K562 (cell line): ENCODE measurements around the gene PRDM11. TPM values are rescaled to one million over a fixed set of nuclear protein-coding genes. Genes with fewer than 3 reads are reported as not detected.

Source experiments
- ATAC-seq: fragments of 200-7000 bp; cut with Tn5 transposase; 3 replicates; pipeline ENCODE4 v1.9.1; 2020; ENCODE audit warnings: moderate library complexity
- BruUV-seq: library from RNA; stranded (reverse); fragments of 400-500 nt; replicated peaks from 2 replicates; lab custom pipeline; 2021; lab: Mats Ljungman, UMichigan
- CTCF ChIA-PET: fragments of 300-600 bp; formaldehyde crosslinking; extraction: SDS; loops from one replicate; lab custom pipeline; 2021; ENCODE audit warnings: low intra/inter-chr PET ratio; lab: Yijun Ruan, JAX
- POLR2A ChIA-PET: fragments of 300-600, 350-650 bp; sonication (Branson Sonifier 250); formaldehyde crosslinking; extraction: SDS; loops from one replicate; lab custom pipeline; 2021; ENCODE audit warnings: antibody characterized with exemption, inconsistent platforms; lab: Yijun Ruan, JAX
- DNase-seq, 4 experiments: peaks; one replicate each; pipeline versions ENCODE4 v3.0.0 to v3.0.0-alpha.2; 2011 to 2018; ENCODE audit warnings: low spot score in 3 of 4, mixed read lengths in 3 of 4; ENCODE audit errors: extremely low read depth in 1 of 4
- FAIRE-seq: peaks from 2 replicates; lab custom pipeline; 2011; peaks lifted over from hg19 to GRCh38; lab: Jason Lieb, UNC
- H2AFZ ChIP-seq: 2 replicates; pipeline ENCODE4 v1.6.0; 2011; ENCODE audit warnings: low read depth, low read length, control low read depth, inconsistent platforms
- H3K27ac ChIP-seq: fragments of 200-600 bp; 3 replicates; pipeline ENCODE4 v1.8.0; 2011; ENCODE audit warnings: low read depth, mild to moderate bottlenecking, control low read depth, inconsistent platforms, low read length, moderate library complexity, mixed read lengths; ENCODE audit errors: extremely low read depth
- H3K27me3 ChIP-seq, 2 experiments: fragments of 300-600 bp in 1 of 2; 2 replicates in 1 of 2; 3 replicates in 1 of 2; pipeline versions ENCODE4 v1.6.0 to v1.8.0; 2011; ENCODE audit warnings: inconsistent platforms in 2 of 2, low read length in 2 of 2, mild to moderate bottlenecking in 1 of 2, mixed read lengths in 1 of 2, moderate library complexity in 1 of 2; ENCODE audit not compliant: control insufficient read depth in 2 of 2, insufficient read depth in 2 of 2
- H3K36me3 ChIP-seq: fragments of 300-600 bp; 3 replicates; pipeline ENCODE4 v1.8.0; 2011; ENCODE audit warnings: mild to moderate bottlenecking, low read length, inconsistent platforms; ENCODE audit not compliant: control insufficient read depth, insufficient read depth
- H3K4me1 ChIP-seq, 2 experiments: fragments of 200-600 bp in 1 of 2; replicated peaks in 1 of 2; 2 replicates in 1 of 2; 3 replicates in 1 of 2; pipeline versions ENCODE4 v1.5.1 to v1.8.0; 2011; ENCODE audit warnings: inconsistent platforms in 2 of 2, low read length in 2 of 2, mild to moderate bottlenecking in 1 of 2, mixed read lengths in 1 of 2, moderate library complexity in 1 of 2; ENCODE audit not compliant: control insufficient read depth in 2 of 2, insufficient read depth in 2 of 2
- H3K4me2 ChIP-seq: 2 replicates; pipeline ENCODE4 v1.6.1; 2011; ENCODE audit warnings: low read length, control low read depth, inconsistent platforms, mixed read lengths; ENCODE audit not compliant: insufficient read depth
- H3K4me3 ChIP-seq: fragments of 200-600 bp; sonication (generic), shearing (Covaris generic); 2 replicates; pipeline ENCODE4 v1.5.1; 2016; ENCODE audit warnings: control low read depth, inconsistent platforms
- H3K79me2 ChIP-seq: fragments of 200-600 bp; 3 replicates; pipeline ENCODE4 v1.8.0; 2011; ENCODE audit warnings: low read length, inconsistent platforms; ENCODE audit not compliant: control insufficient read depth, insufficient read depth
- H3K9ac ChIP-seq, 2 experiments: 2 replicates each; pipeline versions ENCODE4 v1.6.0 to v1.6.1; 2011; ENCODE audit warnings: low read depth in 2 of 2, low read length in 2 of 2, control low read depth in 1 of 2, inconsistent platforms in 1 of 2, mild to moderate bottlenecking in 1 of 2, mixed read lengths in 1 of 2; ENCODE audit not compliant: insufficient read depth in 1 of 2
- H3K9me1 ChIP-seq: one replicate; pipeline ENCODE4 v1.6.0; 2011; ENCODE audit warnings: inconsistent platforms, mild to moderate bottlenecking, low read length, moderate library complexity; ENCODE audit not compliant: control insufficient read depth, insufficient read depth
- H3K9me3 ChIP-seq: replicated peaks from 2 replicates; pipeline ENCODE4 v1.5.1; 2011; ENCODE audit warnings: low read depth, low read length, inconsistent platforms; ENCODE audit not compliant: control insufficient read depth, insufficient read depth
- H4K20me1 ChIP-seq: replicated peaks from 2 replicates; pipeline ENCODE4 v1.6.1; 2011; ENCODE audit warnings: low read length, inconsistent platforms, mixed read lengths; ENCODE audit not compliant: control insufficient read depth, insufficient read depth
- EP300 ChIP-seq: IDR thresholded peaks from 2 replicates; pipeline ENCODE4 v1.6.1; 2012; ENCODE audit warnings: low read length, improper control_type of control experiment
- KAT7 ChIP-seq: sonication (generic); formaldehyde crosslinking; IDR thresholded peaks from 2 replicates; pipeline ENCODE4 v1.8.0; 2022; ENCODE audit warnings: missing genetic modification reagents, mild to moderate bottlenecking, borderline replicate concordance
- PHF8 ChIP-seq: fragments of 200-600 bp; sonication (generic); IDR thresholded peaks from 2 replicates; pipeline ENCODE4 v1.6.1; 2012; ENCODE audit warnings: mixed run types, mild to moderate bottlenecking, inconsistent platforms, low read length, moderate library complexity, borderline replicate concordance
- ZNF24 ChIP-seq: fragments of 450-650 bp; IDR thresholded peaks from 2 replicates; pipeline ENCODE4 v1.6.1; 2016
- WGBS: fragments of 100-300 bp; shearing (Covaris generic); methylation state at CpG from one replicate; pipeline ENCODE4 v1.1.6; 2016; ENCODE audit warnings: low coverage, mixed read lengths; ENCODE audit not compliant: insufficient coverage; ENCODE audit errors: missing lambda C conversion rate; 5-methylcytosine and 5-hydroxymethylcytosine counted together
- in situ Hi-C: fragments of 300-500 bp; cut with MboI; formaldehyde crosslinking; loops from 4 replicates; pipeline ENCODE4 v1.15.0; 2018; ENCODE audit warnings: inconsistent platforms, mixed read lengths
- intact Hi-C: fragments of 100-400 bp; cut with micrococcal nuclease; formaldehyde crosslinking; loops from 2 replicates; pipeline ENCODE4 v1.14.2; 2022
- polyA plus RNA-seq, 8 experiments: library from polyadenylated mRNA; depleted of rRNA in 4 of 8; stranded (reverse) in 5 of 8; unstranded in 3 of 8; fragments of >200 nt; fragmentation: Nextera tagmentation in 2 of 8; fragmentation: Illumina TruSeq in 1 of 8; extraction: Ambion mirVana in 2 of 8; extraction: Trizol in 1 of 8; gene quantifications; 2 replicates each; pipeline versions ENCODE4 v1.2.1 to v1.2.3, GENCODE V29; 2011 to 2014; ENCODE audit warnings: inconsistent platforms in 1 of 8, missing spikeins in 1 of 8
- total RNA-seq, 7 experiments: library from RNA; depleted of rRNA in 6 of 7; stranded (reverse); fragments of >200 nt in 6 of 7; fragmentation: Illumina TruSeq in 2 of 7; extraction: Trizol in 2 of 7; gene quantifications; 2 replicates each; pipeline versions ENCODE4 v1.2.1 to v1.2.3, GENCODE V29; 2011 to 2021; ENCODE audit warnings: low replicate concordance in 1 of 7
- TF ChIP-seq, protein P1 (sequence below): sonication (generic); formaldehyde crosslinking; IDR thresholded peaks from 2 replicates; pipeline ENCODE4 v1.8.1; 2023; ENCODE audit warnings: mild to moderate bottlenecking, missing genetic modification reagents

PRDM11 gene
- total and polyA plus RNA-seq, 9 of the 15 experiments (the other 6 are each of a cell fraction or from before 2014, with no cell fraction given): 0.01 to 1.1 (median 0.29) TPM

DNA sequence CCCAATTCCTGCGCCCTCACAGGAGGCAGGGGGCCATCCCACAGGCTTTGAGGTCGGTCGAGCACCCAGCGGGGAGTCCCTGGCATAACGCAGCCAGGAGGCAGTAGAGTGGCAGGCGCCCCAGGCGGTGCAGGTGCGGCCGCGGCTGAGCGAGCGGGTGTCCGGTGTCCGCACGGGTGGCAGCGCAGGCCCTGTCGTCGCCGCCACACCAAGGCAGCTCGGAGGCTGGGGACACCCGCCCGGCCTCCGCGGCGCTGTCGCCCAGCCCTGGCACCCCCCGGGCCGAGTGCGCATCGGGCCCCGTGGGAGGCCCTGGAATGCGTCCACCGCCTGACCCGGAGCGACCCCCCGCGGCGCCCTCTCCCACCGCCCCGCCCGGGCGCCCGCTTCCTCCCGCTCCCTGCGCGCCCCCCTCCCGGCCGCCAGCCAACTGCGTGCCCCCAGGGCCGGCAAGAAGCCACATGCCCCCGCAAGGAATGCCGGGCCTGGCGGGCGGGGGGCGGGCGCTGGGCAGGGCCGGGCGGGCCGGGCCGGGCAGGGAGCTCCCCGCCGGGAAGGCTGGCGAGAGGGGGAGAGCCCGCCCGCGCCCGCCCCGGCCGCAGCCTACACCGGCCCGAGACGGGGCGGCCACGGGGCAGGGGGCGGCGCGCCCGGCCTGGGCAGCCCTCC lies 33.9 kb downstream of the PRDM11 start:
- Histone ChIP-seq H2AFZ (no peak overlapping the region; the same call in 1 of the 2 replicates), H3K9ac (no peak overlapping the region), H4K20me1 (peaks cover 6% of the 10 kb centered on the region), H3K4me2 (peak overlapping the region; percentile 35; the same call in 1 of the 2 replicates), H3K4me1 (peaks cover 18 to 27% of the 10 kb centered on the region in 2 experiments), H3K27me3 (peaks cover 3 to 24% of the 10 kb centered on the region in 2 experiments; a peak in 3 of 5 replicates), H3K9me1 (peaks cover 4% of the 10 kb centered on the region), H3K4me3 (peak overlapping the region; percentile 25; the same call in 1 of the 2 replicates), H3K27ac (no peak overlapping the region), H3K36me3 (no peaks in the 10 kb centered on the region), H3K9me3 (no peaks in the 10 kb centered on the region), H3K79me2 (no peaks in the 10 kb centered on the region)
- CTCF ChIA-PET: interaction anchor here (0.6 kb wide), 1 partner anchor 77 kb away, joined by 3 read pairs; no protein-coding TSS in a partner anchor
- in situ Hi-C loops (no loop called here), intact Hi-C loops (no loop called here)
- ATAC-seq (peak; percentile 21; the same call in 2 of the 3 replicates), FAIRE-seq (no peak), DNase-seq (peak in 2 of 4 experiments; percentile 73 to 75)
- TF ChIP-seq PHF8: peak; percentile 7; the same call in 1 of the 2 replicates
- no peak for TF ChIP-seq EP300
- no peak for TF ChIP-seq KAT7
- no peak for TF ChIP-seq ZNF24
- TF ChIP-seq, protein P1, sequence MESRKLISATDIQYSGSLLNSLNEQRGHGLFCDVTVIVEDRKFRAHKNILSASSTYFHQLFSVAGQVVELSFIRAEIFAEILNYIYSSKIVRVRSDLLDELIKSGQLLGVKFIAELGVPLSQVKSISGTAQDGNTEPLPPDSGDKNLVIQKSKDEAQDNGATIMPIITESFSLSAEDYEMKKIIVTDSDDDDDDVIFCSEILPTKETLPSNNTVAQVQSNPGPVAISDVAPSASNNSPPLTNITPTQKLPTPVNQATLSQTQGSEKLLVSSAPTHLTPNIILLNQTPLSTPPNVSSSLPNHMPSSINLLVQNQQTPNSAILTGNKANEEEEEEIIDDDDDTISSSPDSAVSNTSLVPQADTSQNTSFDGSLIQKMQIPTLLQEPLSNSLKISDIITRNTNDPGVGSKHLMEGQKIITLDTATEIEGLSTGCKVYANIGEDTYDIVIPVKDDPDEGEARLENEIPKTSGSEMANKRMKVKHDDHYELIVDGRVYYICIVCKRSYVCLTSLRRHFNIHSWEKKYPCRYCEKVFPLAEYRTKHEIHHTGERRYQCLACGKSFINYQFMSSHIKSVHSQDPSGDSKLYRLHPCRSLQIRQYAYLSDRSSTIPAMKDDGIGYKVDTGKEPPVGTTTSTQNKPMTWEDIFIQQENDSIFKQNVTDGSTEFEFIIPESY: peak; percentile 99
- 16% methylated on average over 16 of the region's 78 CpGs for WGBS
- POLR2A ChIA-PET: no interaction called here
- BruUV-seq: no TSS peak
